ENCODE results near the gene CDH11.

Gene CDH11

GRCh38 chr16:65116216-65116615 lies 5.6 kb downstream of the CDH11 start:
- Histone ChIP-seq H3K27ac (no peak overlapping the region), H3K27me3 (peaks cover 41% of the 10 kb centered on the region), H3K9me3 (no peaks in the 10 kb centered on the region), H3K4me1 (ENCODE audit: control insufficient read depth in 1 of 2, insufficient read depth in 1 of 2, low read depth in 1 of 2, low read length in 1 of 2) (no peaks in the 10 kb centered on the region), H3K36me3 (no peaks in the 10 kb centered on the region), H3K4me3 (ENCODE audit: low read depth in 1 of 2, low read length in 1 of 2) (no peak overlapping the region)
- no peak for TF ChIP-seq CTCF (IDR thresholded peaks at IDR 0.05)

DNA sequence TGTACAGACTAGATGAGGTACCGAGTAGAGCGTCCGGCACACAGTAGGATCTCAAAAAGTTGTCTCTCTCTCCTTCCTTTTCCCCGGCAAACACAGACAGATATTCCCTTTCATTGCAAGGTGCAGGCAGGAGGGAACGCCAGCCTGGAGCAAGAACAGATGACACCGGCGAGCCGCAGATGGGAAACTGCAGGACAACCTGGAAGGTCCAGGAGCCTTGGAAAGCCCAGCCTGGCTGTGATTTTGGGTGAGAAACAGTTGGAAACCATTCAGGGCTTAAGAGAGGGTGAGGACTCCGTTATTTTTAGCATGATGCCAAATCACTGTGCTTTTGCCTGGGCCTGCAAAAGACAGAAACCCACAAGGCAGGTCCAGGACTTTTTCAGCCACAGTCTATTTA lies 7.3 kb downstream of the CDH11 start:
- no peak for TF ChIP-seq CTCF (IDR thresholded peaks at IDR 0.05)
- Histone ChIP-seq H3K9me3 (no peaks in the 10 kb centered on the region), H3K36me3 (no peaks in the 10 kb centered on the region)

DNA sequence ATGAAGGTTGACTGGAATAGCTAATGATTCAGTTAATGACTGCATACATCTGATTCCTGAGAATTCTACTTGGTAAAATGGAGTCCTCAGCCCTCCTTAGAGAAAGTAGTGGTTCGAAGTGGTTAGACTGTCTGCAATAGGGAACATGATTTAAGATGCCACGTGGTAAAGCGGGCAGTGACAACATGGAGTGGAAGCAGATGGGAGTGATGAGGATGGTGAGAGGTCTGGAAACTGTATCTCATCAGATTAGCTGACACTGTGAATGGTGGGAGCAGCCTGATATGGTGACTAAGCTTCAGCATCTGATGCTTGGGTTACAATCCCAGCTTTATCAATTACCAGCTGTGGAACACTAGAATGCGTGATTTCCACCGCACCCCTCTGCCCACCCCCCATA lies 8.4 kb downstream of the CDH11 start:
- Histone ChIP-seq H3K36me3 (no peaks in the 10 kb centered on the region), H3K4me1 (ENCODE audit: control insufficient read depth in 1 of 2, insufficient read depth in 1 of 2, low read depth in 1 of 2, low read length in 1 of 2) (no peaks in the 10 kb centered on the region)
- no peak for TF ChIP-seq CTCF (IDR thresholded peaks at IDR 0.05)

More for the DNA sequence above, 7.3 kb downstream of the CDH11 start:
- Histone ChIP-seq H3K27ac (no peak overlapping the region), H3K4me3 (ENCODE audit: low read depth in 1 of 2, low read length in 1 of 2) (no peak overlapping the region), H3K4me1 (ENCODE audit: control insufficient read depth in 1 of 2, insufficient read depth in 1 of 2, low read depth in 1 of 2, low read length in 1 of 2) (no peaks in the 10 kb centered on the region), H3K27me3 (peaks cover 24% of the 10 kb centered on the region)

DNA sequence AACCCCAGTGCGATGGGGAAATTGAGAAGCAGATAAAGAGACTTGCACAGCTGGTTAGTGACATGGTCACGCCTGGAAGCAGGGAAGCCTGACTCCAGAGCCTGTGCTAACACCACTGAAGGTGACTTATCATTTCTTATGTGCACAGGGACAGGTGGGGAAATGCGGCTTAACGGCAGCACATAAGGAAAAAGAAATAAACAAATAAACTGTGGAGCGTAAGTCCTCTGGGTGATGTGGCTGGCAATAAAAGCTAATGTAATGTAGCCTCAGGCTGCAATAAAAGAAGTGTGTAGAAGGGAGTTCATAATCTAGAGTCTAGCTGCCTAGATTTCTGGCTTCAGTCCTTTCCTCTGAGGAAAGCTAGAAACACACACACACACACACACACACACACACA lies 10.6 kb downstream of the CDH11 start:
- H3K27me3 ChIP-seq, result no peaks in the 10 kb centered on the region
- H3K36me3 ChIP-seq, result no peaks in the 10 kb centered on the region
- H3K27ac ChIP-seq, result no peak overlapping the region
- no peak for TF ChIP-seq CTCF (IDR thresholded peaks at IDR 0.05)
- H3K9me3 ChIP-seq, result no peaks in the 10 kb centered on the region
- no peaks in the 10 kb centered on the region for H3K4me1 ChIP-seq (ENCODE audit: control insufficient read depth in 1 of 2, insufficient read depth in 1 of 2, low read depth in 1 of 2, low read length in 1 of 2)
- no peak overlapping the region for H3K4me3 ChIP-seq (ENCODE audit: low read depth in 1 of 2, low read length in 1 of 2)

More for the DNA sequence above, 8.4 kb downstream of the CDH11 start:
- Histone ChIP-seq H3K9me3 (no peaks in the 10 kb centered on the region), H3K4me3 (ENCODE audit: low read depth in 1 of 2, low read length in 1 of 2) (no peak overlapping the region), H3K27me3 (peaks cover 13% of the 10 kb centered on the region), H3K27ac (no peak overlapping the region)

DNA sequence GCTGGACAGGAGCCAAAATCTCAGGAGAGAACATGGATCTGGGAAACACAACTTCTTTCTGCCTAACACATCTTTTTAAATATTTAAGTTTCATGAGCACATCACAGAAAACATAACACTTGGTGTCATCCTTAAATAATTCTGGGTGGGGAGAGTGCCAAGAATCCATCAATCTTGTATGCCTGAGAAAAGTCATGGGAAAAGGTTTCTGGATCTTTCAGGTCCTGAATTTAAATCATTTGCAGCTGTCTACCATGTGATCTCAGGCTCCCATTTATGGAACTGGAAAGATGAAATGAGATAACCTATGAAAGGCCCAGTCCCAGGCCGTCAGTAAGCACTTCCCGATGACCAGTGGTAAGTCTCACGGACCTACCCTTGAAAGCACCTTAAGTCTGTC lies 15.1 kb downstream of the CDH11 start:
- Histone ChIP-seq H3K9me3 (no peaks in the 10 kb centered on the region), H3K4me3 (ENCODE audit: low read depth in 1 of 2, low read length in 1 of 2) (no peak overlapping the region), H3K36me3 (no peaks in the 10 kb centered on the region), H3K4me1 (ENCODE audit: control insufficient read depth in 1 of 2, insufficient read depth in 1 of 2, low read depth in 1 of 2, low read length in 1 of 2) (no peaks in the 10 kb centered on the region), H3K27ac (no peak overlapping the region), H3K27me3 (no peaks in the 10 kb centered on the region)
- no peak for TF ChIP-seq CTCF (IDR thresholded peaks at IDR 0.05)

- no peak overlapping the region for H3K4me3 ChIP-seq (ENCODE audit: low read depth in 1 of 2, low read length in 1 of 2)
- H3K9me3 ChIP-seq, result no peaks in the 10 kb centered on the region
- no peaks in the 10 kb centered on the region for H3K36me3 ChIP-seq
- no peak for TF ChIP-seq CTCF (IDR thresholded peaks at IDR 0.05)
- no peaks in the 10 kb centered on the region for H3K27me3 ChIP-seq
- H3K27ac ChIP-seq, result no peak overlapping the region
- no peaks in the 10 kb centered on the region for H3K4me1 ChIP-seq (ENCODE audit: control insufficient read depth in 1 of 2, insufficient read depth in 1 of 2, low read depth in 1 of 2, low read length in 1 of 2)
Measured at GRCh38 chr16:65105171-65105570, 16.7 kb downstream of the CDH11 start.

All from neutrophil (primary cell).